Dedifferentiated amniotic fluid mesenchymal stem cell (primary cell): ENCODE measurements around the gene DESI1.
"Not testable (repeated sequence)": the region's sequence is repeated elsewhere in the genome, so short reads cannot be mapped to it uniquely, and the experiment has no call there.

ENCODE experiments used
- DNase-seq: peaks from one replicate; pipeline ENCODE4 v3.0.0-alpha.2; 2016; ENCODE audit errors: extremely low spot score

Gene DESI1

GRCh38 chr22:41585898-41586297 lies 34.9 kb downstream of the DESI1 start:
- DNase-seq: no peak

GRCh38 chr22:41584881-41585280 lies 36.0 kb downstream of the DESI1 start:
- DNase-seq: no peak

GRCh38 chr22:41582694-41583093 lies 38.1 kb downstream of the DESI1 start:
- no peak for DNase-seq

DNA sequence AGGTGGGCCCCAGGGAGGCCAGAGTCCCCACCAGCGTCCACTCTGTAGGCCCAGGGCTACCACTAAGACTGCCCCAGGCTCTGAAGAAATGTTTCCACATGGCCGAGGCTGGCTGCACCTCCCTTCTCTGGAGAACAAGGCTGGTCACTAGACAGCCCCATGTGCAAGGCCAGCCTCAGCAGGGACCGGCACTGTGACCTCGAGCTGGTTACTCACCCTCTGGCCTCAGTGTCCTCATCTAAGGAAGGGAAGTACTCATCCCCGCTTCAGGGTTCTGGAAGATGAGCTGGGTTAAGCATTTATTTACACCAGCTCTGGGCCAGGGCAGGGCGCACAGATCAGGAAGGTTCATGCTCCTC lies 40.9 kb downstream of the DESI1 start:
- no peak for DNase-seq

GRCh38 chr22:41579297-41579996 lies 41.4 kb downstream of the DESI1 start:
- DNase-seq: no peak

- DNase-seq: no peak
Observed at GRCh38 chr22:41578818-41579217, 42.0 kb downstream of the DESI1 start.

DNA sequence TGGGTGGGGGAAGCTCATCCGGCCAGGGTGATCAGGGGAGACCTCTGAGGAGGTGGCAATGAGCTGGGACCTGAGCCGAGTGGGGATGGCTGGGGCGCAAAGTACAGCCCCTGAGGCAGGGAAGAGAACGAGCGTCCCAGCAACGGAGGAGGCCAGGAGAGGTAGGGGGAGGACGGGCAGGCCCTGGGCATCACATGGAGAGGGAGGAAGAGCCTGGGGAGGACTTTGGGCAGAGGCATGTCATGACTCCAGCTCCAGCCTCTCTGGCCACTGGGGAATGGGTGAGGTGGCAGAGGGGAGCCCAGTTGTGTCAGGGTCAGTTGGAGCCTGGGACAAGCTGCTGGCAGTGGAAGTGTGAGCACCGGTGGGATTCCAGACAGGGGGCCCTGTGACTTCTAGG lies 42.7 kb downstream of the DESI1 start:
- DNase-seq: no peak

GRCh38 chr22:41576877-41577276 lies 44.0 kb downstream of the DESI1 start:
- no peak for DNase-seq

DNA sequence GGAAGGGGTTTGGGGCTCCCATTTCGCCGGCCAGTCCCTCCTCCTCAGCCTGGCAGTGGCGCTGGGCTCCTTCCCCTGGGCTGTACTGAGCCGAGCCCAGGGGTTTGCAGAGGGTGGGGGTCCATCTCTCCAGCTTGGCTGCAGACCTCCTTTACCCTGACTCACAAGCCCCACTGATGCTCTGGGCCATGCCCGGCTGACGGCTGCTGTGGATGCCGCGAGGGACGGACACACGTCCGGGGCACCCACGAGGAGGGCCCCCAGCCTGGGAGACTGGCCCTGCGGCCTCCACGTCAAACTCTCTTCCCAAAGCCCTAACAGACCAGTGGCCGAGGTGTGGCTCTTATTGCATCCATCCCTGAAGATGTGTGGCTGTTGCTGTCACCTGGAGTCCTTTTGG lies 45.3 kb downstream of the DESI1 start:
- no peak for DNase-seq

DNA sequence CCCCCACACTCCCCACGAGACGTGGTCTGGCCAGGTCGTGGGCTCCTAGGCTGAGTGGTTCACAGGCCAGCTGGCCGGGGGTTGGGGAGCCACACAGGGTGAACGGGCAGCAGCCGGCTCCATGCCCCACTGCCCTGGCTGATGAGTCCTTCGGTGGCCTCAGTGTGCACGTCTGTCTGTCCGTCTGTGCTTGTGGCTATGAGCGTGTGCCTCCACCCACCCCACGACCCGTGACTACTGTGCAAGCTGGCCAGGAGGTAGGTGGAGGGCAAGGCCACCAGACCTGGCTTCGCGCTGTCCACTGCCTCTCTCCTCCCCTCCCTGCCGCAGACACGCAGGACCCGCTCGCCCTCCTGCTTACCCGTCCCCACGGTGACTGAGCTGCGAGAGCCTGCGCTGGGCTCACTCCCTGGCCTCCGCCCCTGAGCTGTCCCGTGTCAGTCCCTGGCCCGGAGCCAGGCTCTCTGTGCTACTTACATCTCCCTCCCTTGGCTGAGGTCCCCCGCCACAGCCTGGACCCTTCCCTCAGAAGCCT lies 45.9 kb downstream of the DESI1 start:
- DNase-seq: no peak

GRCh38 chr22:41573677-41574076 lies 47.2 kb downstream of the DESI1 start:
- no peak for DNase-seq

DNA sequence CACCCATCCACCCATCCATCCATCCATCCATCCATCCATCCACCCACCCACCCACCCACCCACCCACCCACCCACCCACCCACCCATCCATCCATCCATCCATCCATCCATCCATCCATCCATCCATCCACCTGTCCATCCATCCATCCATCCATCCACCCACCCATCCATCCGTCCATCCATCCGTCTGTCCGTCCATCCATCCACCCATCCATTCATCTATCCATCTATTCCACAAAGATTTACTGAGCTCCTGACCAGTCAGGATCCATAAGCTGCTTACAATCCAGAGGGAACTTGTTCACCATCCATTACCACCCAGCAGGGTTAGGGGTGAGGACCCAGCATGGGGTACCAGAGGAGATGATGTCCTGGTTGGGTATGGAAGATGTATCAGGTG lies 48.5 kb downstream of the DESI1 start:
- not testable (repeated sequence) for DNase-seq

GRCh38 chr22:41571786-41572185 lies 49.1 kb downstream of the DESI1 start:
- no peak for DNase-seq

- DNase-seq: no peak
Observed at GRCh38 chr22:41570221-41570620, 50.6 kb downstream of the DESI1 start.

DNA sequence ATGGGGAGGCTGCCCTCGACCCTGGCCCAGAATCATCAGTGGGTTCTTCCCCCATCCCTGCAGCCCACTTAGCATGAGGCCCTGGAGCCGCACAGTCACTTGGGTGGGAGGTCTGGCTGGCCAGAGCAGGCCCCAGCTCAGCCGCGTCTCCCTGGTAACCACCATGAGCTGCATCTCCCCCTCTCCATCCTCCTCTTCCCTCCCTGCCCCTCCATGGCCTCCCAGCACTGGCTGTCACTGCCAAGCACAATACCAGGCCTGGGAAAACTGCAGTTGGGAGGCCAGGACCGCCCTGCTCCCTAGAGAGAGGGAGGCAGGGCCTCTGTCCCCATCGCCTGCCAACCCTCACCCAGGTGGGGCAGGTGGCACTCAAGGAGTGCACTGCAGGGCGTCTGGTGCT lies 52.0 kb downstream of the DESI1 start:
- no peak for DNase-seq

DNA sequence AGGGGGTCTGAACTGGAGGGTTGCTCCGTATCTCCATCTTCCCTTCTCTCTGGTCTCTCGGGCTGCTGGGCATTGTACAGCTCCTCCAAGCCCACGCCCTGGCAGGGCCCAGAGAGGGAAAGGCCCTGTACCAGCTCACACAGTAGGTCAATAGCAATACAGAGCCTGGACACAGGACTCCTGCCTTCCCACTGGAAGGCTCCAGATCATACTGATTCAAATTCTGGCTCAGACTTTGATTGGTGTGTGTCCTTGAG lies 53.4 kb downstream of the DESI1 start:
- DNase-seq: no peak

DNA sequence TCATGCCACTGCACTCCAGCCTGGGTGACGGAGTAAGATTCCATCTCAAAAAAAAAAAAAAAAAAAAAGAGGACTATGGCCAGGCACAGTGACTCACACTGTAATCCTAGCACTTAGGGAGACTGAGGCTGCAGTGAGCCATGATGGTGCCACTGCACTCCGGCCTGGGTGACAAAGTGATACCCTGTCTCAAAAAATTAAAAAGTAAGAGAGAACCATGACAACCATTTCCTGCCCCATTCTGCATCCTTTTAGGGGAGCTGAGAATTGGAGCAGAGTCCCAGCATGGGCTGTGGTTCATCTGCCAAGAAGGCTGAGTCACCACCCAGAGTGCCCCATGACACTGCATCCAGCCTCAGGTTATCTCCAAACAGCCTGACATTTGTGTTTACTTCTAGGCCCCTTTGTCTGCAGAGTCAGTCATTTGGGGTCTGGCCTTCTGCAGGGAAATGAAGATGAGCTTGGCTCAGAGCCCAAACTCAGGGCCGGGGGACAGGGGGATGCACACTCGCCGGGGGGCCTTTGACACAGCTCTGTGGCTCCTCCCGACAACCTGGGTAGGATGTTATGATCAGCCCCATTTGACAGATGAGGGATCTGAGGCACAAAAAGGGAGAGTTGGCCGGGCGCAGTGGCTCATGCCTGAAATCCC lies 55.3 kb downstream of the DESI1 start:
- DNase-seq: no peak

DNA sequence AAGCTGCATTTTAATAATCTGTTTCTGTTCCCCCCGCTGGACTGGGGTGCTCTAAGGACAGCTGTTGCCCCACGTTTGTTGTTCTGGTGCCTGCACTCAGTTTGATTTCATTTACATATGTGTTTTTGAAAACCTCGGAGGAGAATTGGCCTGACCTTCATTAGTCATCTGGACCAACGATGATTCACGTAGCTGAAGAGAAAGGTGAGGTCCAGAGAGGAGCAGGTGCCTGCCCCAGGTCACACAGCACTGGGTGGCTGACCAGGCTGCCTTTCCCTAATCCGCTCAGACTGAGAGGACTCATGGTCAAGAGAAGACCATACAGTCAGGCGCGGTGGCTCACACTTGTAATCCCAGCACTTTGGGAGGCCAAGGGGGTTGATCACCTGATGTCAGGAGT lies 56.3 kb downstream of the DESI1 start:
- DNase-seq: no peak

DNA sequence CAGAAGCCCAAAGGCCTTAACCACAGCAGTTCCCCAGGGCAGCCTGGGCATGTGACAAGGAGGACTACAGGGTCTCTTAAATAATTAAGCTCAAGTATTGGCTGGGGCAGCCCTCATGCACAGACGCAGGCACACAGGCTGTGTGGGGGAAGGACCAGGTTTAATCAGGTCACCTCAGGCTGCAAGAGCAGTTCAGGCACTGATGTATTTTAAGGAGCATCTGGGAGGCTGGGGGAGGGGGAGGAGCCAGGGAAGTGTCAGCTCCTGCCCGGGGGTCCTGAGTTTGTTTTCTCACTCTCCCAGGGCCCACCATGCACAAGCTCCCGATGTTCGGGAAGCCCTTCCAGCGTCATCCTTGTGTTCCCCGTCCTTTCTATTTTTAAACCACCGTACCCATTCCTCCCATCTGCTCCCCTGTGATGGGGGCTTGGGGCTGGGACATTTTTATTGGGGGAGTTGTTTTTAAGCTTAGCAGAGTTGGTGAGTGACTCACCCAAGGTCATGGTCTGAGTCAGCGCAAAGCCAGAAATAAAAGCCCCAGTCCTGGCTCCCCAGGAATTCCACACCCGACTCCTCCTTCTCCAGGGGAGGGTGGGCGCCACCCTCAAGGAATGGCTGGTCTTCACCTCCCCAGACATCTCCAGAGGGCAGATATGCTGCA lies 57.7 kb downstream of the DESI1 start:
- DNase-seq: no peak

DNA sequence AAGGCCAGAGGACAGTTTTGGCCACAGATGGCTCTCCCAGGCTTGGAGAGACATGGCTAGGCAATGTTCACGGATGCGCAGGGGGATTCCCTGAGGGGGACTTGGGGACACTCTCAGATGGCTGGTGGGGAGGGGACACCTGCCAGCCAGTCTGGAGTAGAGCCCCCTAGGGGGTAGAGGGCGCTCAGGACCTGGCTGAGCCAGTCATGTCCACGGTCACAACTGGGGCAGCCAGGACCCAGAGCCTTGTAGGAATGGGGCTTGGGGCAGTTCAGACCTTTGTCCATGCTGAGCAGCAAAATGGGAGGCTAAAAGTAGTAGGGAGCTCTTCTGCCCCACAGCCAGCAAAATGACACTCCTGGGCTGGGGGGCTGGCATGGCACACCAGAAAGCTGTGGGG lies 58.4 kb downstream of the DESI1 start:
- DNase-seq: no peak

DNA sequence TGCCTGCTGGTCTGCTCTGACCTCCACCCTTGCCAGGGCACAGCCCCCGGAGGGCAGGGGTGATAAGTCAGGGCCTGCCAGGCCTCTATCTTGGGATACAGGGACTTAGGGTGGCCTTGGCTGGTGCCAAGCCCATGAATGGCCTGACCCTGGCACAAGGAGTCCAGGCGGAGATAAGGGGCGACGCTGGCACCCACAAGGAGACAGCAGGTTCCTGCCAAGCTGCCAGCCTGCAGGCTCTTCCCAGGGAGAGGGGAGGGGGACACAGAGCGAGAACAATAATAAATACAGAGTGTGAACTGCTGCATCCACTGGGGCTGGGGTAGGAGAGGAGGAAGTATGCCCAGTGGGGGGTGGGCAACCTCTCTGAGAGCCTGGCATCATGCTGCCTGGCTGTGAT lies 59.1 kb downstream of the DESI1 start:
- no peak for DNase-seq

GRCh38 chr22:41561335-41561734 lies 59.5 kb downstream of the DESI1 start:
- no peak for DNase-seq

DNA sequence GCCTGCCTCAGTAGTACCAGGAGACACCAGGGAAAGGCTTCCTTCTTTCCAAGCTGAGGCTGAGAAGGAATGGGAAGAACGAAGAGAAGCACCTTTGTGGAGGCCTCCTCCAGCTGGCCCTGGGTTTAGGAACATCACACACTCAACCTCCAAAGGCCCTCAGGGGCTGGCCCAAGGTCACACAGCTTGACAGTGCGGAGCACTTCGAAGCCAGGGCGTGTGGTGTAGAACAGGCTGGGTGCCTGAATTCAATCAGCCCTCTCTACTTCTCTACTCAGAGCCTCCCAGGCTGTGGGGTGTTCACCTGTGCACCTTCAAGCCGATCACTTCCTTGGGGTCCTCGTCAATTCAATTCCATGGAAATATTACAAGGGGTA lies 60.8 kb downstream of the DESI1 start:
- no peak for DNase-seq
